ENCODE data around the gene CTLA4.

CTLA4 gene

DNA sequence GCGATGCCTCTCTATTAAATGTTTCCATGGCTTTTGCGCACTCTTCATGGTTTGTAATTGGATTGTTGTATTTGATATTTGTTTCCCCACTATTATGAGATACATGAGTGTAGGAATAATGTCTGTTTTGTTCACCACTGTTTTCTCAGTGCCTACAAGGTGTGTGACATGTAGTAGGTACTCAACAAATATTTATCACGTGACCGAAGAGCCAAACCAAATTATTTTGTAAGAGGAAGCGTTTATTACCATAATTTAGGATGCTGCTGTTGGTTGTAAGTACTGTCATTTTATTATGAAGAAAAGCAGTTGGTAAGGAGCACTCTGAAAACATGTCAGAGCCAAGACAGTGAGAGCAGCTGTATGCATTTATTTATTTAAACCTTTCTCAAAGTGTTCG, 32.2 kb upstream of the CTLA4 start:
- Histone ChIP-seq H3K9me3 (ENCODE audit: control insufficient read depth, low read length) (no peaks in the 10 kb centered on the region), H3K27me3 (ENCODE audit: control insufficient read depth, insufficient read depth, low read length, poor library complexity, severe bottlenecking) (no peaks in the 10 kb centered on the region), H3K27ac (ENCODE audit: insufficient read depth, low read depth, low read length, poor library complexity, severe bottlenecking) (no peak overlapping the region), H3K4me1 (ENCODE audit: control insufficient read depth, insufficient read depth, low read length) (no peaks in the 10 kb centered on the region), H3K36me3 (ENCODE audit: control insufficient read depth, insufficient read depth, low read length) (no peaks in the 10 kb centered on the region), H3K4me3 (ENCODE audit: insufficient read depth, low read depth, low read length) (no peak overlapping the region)
- 97 to 98% methylated on average over 6 of the region's 6 CpGs for WGBS, 2 experiments

DNA sequence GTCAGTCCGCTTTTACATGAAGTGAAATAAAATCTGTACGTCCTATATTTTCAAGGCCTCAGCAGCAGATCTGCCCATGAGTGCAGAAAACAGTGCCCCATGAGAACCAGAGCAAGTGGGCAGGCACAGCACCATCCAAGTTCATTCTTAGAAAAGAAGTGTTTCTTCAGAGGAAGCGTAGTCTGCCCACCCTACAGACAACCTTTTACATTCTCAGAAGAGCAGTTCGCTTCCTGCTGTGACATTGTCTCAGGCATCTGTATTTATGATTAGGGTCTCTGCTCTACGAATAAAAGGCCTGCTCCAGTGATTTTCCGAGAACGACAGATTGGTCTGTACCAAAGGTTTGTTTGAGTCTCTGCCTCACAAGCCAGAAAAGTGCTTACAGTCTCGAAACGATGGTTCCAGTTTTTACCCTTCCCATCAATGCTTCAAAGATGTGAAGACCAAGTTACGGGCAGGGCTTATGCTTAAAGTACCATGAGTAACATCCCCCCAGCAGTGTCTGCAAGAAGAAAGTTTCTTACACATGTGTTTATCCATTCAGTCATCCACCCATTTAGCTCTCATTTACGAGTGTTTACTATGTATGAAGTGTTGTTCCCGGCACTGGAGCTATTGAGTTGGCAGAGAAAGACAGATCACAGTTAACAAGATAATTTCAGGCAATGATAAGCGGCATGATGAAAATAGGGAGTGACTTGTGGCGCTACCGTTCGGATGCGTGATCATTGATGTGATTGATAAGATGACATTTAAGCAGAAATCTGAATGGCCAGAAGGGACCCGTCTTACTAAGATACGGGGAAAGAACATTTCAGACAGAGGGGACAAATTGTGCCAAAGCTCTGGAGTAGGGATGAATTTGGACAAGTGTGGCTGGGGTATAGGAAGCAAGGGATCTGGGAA, 31.4 kb upstream of the CTLA4 start:
- Histone ChIP-seq H3K9me3 (ENCODE audit: control insufficient read depth, low read length) (no peaks in the 10 kb centered on the region), H3K27ac (ENCODE audit: insufficient read depth, low read depth, low read length, poor library complexity, severe bottlenecking) (no peak overlapping the region), H3K36me3 (ENCODE audit: control insufficient read depth, insufficient read depth, low read length) (no peaks in the 10 kb centered on the region), H3K4me3 (ENCODE audit: insufficient read depth, low read depth, low read length) (no peak overlapping the region), H3K4me1 (ENCODE audit: control insufficient read depth, insufficient read depth, low read length) (no peaks in the 10 kb centered on the region), H3K27me3 (ENCODE audit: control insufficient read depth, insufficient read depth, low read length, poor library complexity, severe bottlenecking) (no peaks in the 10 kb centered on the region)
- 93 to 94% methylated on average over 19 of the region's 19 CpGs for WGBS, 2 experiments

DNA sequence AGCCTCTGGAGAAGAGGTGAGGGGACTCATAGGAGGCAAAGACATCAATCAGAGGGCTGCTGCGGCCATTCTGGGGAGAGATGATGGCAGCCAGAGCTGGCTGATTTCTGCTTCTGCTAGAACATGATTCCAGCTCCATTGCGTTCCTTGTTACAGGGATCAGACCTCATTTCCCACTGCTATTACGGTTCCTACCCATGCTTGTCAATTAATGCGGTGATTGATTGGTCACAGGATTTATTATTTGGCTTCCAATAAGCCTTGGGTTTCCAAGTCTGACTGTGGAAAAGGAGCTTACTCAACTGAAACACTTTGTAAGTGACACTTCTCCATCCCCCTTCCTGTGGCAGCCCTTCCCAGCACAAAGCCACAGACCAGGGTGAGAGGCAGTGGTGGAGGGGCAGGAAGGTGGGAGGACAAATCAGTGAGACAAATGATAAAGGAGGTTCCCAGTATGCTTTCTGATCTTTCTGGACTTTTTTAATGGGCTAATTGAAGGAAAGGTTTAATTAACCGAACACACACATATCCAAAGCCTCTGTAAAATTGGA, 26.8 kb upstream of the CTLA4 start:
- Histone ChIP-seq H3K4me1 (ENCODE audit: control insufficient read depth, insufficient read depth, low read length) (peaks cover 4% of the 10 kb centered on the region), H3K9me3 (ENCODE audit: control insufficient read depth, low read length) (no peaks in the 10 kb centered on the region), H3K27me3 (ENCODE audit: control insufficient read depth, insufficient read depth, low read length, poor library complexity, severe bottlenecking) (no peaks in the 10 kb centered on the region), H3K27ac (ENCODE audit: insufficient read depth, low read depth, low read length, poor library complexity, severe bottlenecking) (no peak overlapping the region), H3K36me3 (ENCODE audit: control insufficient read depth, insufficient read depth, low read length) (no peaks in the 10 kb centered on the region), H3K4me3 (ENCODE audit: insufficient read depth, low read depth, low read length) (no peak overlapping the region)
- 90% methylated on average over 4 to 5 of the region's 5 CpGs for WGBS, 2 experiments

DNA sequence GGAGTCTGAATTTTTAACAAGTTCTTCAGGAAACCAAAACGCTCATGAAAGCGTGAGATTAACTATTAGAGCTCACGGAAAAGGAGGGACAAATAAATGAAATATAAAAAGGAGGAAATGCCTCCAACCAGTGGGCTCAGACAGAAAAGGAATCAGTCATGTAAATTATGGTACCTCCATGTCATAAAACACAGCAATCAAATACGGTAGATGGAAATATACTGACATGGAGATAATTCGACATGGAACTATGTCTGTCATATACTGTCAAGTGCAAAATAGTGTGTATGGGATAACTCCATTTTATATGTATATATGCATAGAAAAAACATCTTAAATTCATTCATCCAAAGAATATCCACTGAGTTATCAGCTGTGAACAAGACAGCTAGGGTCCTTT, 25.9 kb upstream of the CTLA4 start:
- Histone ChIP-seq H3K27ac (ENCODE audit: insufficient read depth, low read depth, low read length, poor library complexity, severe bottlenecking) (no peak overlapping the region), H3K27me3 (ENCODE audit: control insufficient read depth, insufficient read depth, low read length, poor library complexity, severe bottlenecking) (no peaks in the 10 kb centered on the region), H3K4me1 (ENCODE audit: control insufficient read depth, insufficient read depth, low read length) (peaks cover 4% of the 10 kb centered on the region), H3K4me3 (ENCODE audit: insufficient read depth, low read depth, low read length) (no peak overlapping the region), H3K9me3 (ENCODE audit: control insufficient read depth, low read length) (no peaks in the 10 kb centered on the region), H3K36me3 (ENCODE audit: control insufficient read depth, insufficient read depth, low read length) (no peaks in the 10 kb centered on the region)
- WGBS, 2 experiments = 93 to 97% methylated on average over 5 of the region's 5 CpGs

- H3K9me3 ChIP-seq (ENCODE audit: control insufficient read depth, low read length) = no peaks in the 10 kb centered on the region
- no peak overlapping the region for H3K27ac ChIP-seq (ENCODE audit: insufficient read depth, low read depth, low read length, poor library complexity, severe bottlenecking)
- H3K4me1 ChIP-seq (ENCODE audit: control insufficient read depth, insufficient read depth, low read length) = peaks cover 4% of the 10 kb centered on the region
- WGBS, 2 experiments = 86 to 89% methylated on average over 5 of the region's 5 CpGs
- no peaks in the 10 kb centered on the region for H3K27me3 ChIP-seq (ENCODE audit: control insufficient read depth, insufficient read depth, low read length, poor library complexity, severe bottlenecking)
- H3K36me3 ChIP-seq (ENCODE audit: control insufficient read depth, insufficient read depth, low read length) = no peaks in the 10 kb centered on the region
- H3K4me3 ChIP-seq (ENCODE audit: insufficient read depth, low read depth, low read length) = no peak overlapping the region
These were observed 25.2 kb upstream of the CTLA4 start for GRCh38 chr2:203842373-203842772.

DNA sequence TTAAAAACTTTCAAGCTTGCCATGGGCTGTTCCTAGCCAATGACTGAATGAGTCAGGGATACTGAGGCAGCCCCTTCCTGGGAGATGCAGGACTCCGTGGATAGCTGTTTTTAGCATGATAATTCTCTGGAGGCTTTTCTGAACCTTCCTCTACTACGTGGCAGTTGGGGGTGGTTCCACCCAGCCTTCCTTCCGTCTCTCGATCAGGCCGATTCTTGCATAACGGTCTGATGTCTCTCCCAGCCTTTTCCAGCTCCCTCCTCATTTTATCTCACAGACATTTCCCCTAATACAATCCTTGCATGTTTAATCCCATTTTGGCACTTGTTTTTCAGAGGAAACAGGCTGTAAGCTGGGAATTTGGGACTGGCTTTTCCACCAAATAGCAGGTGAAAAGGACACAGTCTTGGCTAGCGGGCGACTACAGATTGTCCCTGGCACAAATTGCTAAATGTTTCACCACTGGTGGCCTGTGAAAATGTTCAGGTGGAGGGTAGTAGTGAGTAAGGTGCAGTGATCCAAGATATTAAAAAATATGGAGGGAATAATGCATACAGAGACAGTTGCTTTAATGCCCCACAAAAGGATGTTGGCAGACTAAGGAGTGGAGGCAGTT, 21.0 kb upstream of the CTLA4 start:
- Histone ChIP-seq H3K9me3 (ENCODE audit: control insufficient read depth, low read length) (no peaks in the 10 kb centered on the region), H3K36me3 (ENCODE audit: control insufficient read depth, insufficient read depth, low read length) (no peaks in the 10 kb centered on the region), H3K4me3 (ENCODE audit: insufficient read depth, low read depth, low read length) (no peak overlapping the region), H3K4me1 (ENCODE audit: control insufficient read depth, insufficient read depth, low read length) (peaks cover 4% of the 10 kb centered on the region), H3K27me3 (ENCODE audit: control insufficient read depth, insufficient read depth, low read length, poor library complexity, severe bottlenecking) (no peaks in the 10 kb centered on the region), H3K27ac (ENCODE audit: insufficient read depth, low read depth, low read length, poor library complexity, severe bottlenecking) (no peak overlapping the region)
- WGBS, 2 experiments = 91% methylated on average over 8 of the region's 8 CpGs

GRCh38 chr2:203849010-203849409, 18.6 kb upstream of the CTLA4 start:
- Histone ChIP-seq H3K27me3 (ENCODE audit: control insufficient read depth, insufficient read depth, low read length, poor library complexity, severe bottlenecking) (no peaks in the 10 kb centered on the region), H3K9me3 (ENCODE audit: control insufficient read depth, low read length) (no peaks in the 10 kb centered on the region), H3K4me3 (ENCODE audit: insufficient read depth, low read depth, low read length) (no peak overlapping the region), H3K36me3 (ENCODE audit: control insufficient read depth, insufficient read depth, low read length) (no peaks in the 10 kb centered on the region), H3K27ac (ENCODE audit: insufficient read depth, low read depth, low read length, poor library complexity, severe bottlenecking) (no peak overlapping the region), H3K4me1 (ENCODE audit: control insufficient read depth, insufficient read depth, low read length) (no peaks in the 10 kb centered on the region)
- 70 to 96% methylated on average over 2 of the region's 2 CpGs for WGBS, 2 experiments

DNA sequence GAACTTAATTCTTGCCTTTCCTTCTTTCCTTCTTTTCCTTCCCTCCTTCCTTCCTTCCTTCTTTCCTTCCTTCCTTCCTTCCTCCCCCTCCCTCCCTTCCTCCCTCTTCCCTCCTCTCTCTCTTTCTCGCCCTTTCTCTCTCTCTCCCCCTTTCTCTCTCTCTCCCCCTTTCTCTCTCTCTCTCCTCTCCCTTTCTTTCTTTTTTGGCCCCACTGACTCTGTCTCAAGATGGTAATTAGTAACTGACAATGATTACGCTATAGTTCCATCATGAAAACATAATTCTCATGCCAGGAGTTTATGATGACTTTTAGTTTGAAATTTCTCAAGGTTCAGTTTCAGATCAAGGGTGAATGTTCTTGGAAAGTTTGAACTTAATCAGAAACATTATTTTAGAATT, 14.8 kb upstream of the CTLA4 start:
- Histone ChIP-seq H3K4me1 (ENCODE audit: control insufficient read depth, insufficient read depth, low read length) (no peaks in the 10 kb centered on the region), H3K27me3 (ENCODE audit: control insufficient read depth, insufficient read depth, low read length, poor library complexity, severe bottlenecking) (no peaks in the 10 kb centered on the region), H3K27ac (ENCODE audit: insufficient read depth, low read depth, low read length, poor library complexity, severe bottlenecking) (no peak overlapping the region), H3K4me3 (ENCODE audit: insufficient read depth, low read depth, low read length) (no peak overlapping the region), H3K9me3 (ENCODE audit: control insufficient read depth, low read length) (no peaks in the 10 kb centered on the region), H3K36me3 (ENCODE audit: control insufficient read depth, insufficient read depth, low read length) (no peaks in the 10 kb centered on the region)
- 89 to 92% methylated on average over 2 of the region's 2 CpGs for WGBS, 2 experiments

DNA sequence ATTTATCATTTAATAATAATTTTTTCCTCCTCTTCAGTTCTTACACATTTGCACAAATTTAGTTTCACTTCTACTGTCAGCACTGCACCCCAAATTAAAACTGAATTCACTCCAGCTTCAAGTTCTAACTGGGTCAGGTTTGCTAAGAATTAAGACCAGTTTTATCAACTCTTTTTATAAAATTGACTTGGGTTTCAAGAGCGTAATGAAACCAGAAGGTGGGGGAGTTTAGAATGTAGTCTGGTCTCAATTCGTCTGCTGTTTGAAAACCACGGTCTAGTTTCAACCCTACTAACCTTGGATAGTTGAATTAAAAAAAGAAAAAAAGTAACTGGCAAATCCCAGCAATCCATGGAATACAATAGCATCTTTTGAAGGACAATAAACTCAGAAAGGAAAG, 14.3 kb upstream of the CTLA4 start:
- Histone ChIP-seq H3K9me3 (ENCODE audit: control insufficient read depth, low read length) (no peaks in the 10 kb centered on the region), H3K36me3 (ENCODE audit: control insufficient read depth, insufficient read depth, low read length) (no peaks in the 10 kb centered on the region), H3K4me3 (ENCODE audit: insufficient read depth, low read depth, low read length) (no peak overlapping the region), H3K27ac (ENCODE audit: insufficient read depth, low read depth, low read length, poor library complexity, severe bottlenecking) (no peak overlapping the region), H3K27me3 (ENCODE audit: control insufficient read depth, insufficient read depth, low read length, poor library complexity, severe bottlenecking) (no peaks in the 10 kb centered on the region), H3K4me1 (ENCODE audit: control insufficient read depth, insufficient read depth, low read length) (no peaks in the 10 kb centered on the region)
- WGBS, 2 experiments = 92 to 98% methylated on average over 3 of the region's 3 CpGs

DNA sequence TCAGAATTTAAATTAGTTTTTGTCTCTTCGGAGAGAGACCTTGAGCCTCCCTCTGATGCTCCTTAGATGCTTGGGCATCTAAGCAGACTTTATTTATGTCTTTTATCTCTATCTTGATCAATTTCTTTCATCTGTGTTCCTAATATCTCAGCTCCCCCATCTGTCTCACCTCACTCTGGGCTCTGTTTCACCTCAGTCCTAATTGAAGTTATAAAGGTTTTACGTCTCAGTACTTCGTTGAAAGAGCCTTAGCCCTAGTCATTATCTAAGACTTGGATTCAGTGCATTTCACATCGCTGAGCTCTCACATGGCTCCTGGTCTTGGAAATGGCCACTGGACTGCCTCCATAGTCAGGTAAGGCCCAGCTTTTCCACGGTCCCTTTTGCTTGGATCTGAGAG, 13.8 kb upstream of the CTLA4 start:
- no peak overlapping the region for H3K27ac ChIP-seq (ENCODE audit: insufficient read depth, low read depth, low read length, poor library complexity, severe bottlenecking)
- no peak overlapping the region for H3K4me3 ChIP-seq (ENCODE audit: insufficient read depth, low read depth, low read length)
- H3K4me1 ChIP-seq (ENCODE audit: control insufficient read depth, insufficient read depth, low read length) = no peaks in the 10 kb centered on the region
- no peaks in the 10 kb centered on the region for H3K36me3 ChIP-seq (ENCODE audit: control insufficient read depth, insufficient read depth, low read length)
- H3K27me3 ChIP-seq (ENCODE audit: control insufficient read depth, insufficient read depth, low read length, poor library complexity, severe bottlenecking) = no peaks in the 10 kb centered on the region
- H3K9me3 ChIP-seq (ENCODE audit: control insufficient read depth, low read length) = no peaks in the 10 kb centered on the region
- 93 to 94% methylated on average over 5 of the region's 5 CpGs for WGBS, 2 experiments
